Retinal pigment epithelial cell (primary cell): Measurements from ENCODE around the gene HJV.

Source experiments
- DNase-seq: peaks from one replicate; pipeline ENCODE4 v3.0.0-alpha.2; 2010; ENCODE audit warnings: low read depth
- H3K4me3 ChIP-seq: 2 replicates; pipeline ENCODE4 v1.5.1; 2011; ENCODE audit warnings: mild to moderate bottlenecking, low read length, control low read depth, moderate library complexity
- TF ChIP-seq, protein P1 (sequence below): conservative IDR thresholded peaks from 2 replicates; pipeline ENCODE4 v1.5.1; 2011; ENCODE audit warnings: low read depth, low read length, control low read depth, inconsistent platforms

The HJV gene

DNA sequence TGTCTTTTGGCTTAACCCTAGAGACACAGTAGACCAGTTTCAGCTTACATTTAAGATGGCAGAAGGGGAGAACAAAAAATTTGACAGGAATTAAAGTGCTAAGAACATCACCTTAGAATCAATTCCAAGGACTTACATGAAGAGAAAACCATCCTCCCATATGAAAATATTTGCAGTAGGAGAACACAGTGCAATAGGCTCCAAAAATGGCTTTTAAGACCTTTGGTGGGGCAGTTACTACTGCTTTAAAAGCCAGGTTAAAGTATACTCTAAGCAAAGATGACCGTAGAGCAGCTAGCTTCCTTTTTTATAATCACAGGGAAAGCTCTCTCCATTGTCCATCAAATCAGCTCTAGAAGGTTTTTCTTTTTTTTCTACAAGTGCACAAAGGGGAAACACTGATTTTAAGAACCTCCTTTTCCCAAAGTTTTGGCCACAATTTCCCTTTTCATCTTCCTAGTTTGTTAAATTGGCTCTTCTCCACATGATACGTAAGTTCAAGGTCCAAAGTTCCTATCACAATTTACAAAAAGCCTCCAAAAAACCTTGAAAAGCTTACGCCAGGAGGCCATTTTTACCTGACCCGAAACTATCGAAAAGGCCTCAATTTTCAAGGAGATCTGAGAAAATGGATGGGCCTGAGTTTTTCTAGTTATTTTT, 28.4 kb downstream of the HJV start:
- H3K4me3 ChIP-seq: peak overlapping the region; percentile 98
- DNase-seq: no peak
- TF ChIP-seq, protein P1, sequence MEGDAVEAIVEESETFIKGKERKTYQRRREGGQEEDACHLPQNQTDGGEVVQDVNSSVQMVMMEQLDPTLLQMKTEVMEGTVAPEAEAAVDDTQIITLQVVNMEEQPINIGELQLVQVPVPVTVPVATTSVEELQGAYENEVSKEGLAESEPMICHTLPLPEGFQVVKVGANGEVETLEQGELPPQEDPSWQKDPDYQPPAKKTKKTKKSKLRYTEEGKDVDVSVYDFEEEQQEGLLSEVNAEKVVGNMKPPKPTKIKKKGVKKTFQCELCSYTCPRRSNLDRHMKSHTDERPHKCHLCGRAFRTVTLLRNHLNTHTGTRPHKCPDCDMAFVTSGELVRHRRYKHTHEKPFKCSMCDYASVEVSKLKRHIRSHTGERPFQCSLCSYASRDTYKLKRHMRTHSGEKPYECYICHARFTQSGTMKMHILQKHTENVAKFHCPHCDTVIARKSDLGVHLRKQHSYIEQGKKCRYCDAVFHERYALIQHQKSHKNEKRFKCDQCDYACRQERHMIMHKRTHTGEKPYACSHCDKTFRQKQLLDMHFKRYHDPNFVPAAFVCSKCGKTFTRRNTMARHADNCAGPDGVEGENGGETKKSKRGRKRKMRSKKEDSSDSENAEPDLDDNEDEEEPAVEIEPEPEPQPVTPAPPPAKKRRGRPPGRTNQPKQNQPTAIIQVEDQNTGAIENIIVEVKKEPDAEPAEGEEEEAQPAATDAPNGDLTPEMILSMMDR: no peak

DNA sequence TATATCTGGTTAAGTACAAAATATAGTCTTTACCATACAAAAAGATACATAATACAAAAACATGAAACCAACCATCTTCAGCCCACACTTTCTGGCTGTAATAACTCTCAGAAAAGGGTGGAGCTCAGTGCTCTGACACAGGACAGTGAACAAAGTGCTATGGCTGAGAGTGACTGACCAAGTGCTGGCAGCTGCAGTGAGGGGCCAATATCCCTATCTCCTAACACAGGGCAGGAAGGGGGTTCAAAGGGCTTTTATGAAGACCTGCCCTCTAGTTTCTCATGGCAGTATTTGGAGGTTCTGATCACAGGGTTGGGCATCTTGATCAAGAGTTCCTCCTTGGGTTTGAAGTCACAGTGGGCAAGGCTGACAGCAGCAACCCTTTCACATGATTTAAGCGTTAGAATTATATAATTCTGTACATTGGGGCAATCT, 29.0 kb downstream of the HJV start:
- DNase-seq: no peak
- TF ChIP-seq, protein P1: no peak
- H3K4me3 ChIP-seq: no peak overlapping the region

DNA sequence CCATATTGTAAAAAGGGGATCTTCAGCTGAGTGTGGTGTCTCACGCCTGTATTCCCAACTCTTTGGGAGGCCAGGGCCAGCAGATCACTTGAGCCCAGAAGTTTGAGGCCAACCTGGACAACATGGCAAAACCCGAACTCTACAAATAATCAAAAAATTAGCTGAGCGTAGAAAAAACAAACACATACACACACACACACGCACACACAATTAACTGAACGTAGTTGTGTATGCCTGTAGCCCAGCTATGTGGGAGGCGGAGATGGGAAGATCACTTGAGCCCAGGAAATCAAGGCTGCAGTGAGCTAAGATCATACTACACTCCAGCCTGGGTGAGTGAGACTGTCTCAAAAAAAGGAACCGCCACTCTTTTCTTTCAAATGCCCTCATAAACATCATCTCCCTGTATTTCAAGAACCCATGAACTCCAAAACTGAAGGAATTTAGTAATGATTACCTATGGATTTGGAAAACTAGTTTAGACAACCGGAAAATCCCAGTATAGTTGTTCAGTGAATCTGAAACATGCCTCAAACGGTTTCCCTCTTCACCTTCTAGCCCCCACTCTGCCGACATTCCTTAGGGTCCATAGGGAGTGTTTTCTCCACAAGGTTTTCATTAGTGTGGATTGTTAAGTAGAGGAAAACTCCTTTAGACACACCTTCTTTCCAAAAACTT, 29.7 kb downstream of the HJV start:
- no peak overlapping the region for H3K4me3 ChIP-seq
- TF ChIP-seq, protein P1: no peak
- DNase-seq: no peak

DNA sequence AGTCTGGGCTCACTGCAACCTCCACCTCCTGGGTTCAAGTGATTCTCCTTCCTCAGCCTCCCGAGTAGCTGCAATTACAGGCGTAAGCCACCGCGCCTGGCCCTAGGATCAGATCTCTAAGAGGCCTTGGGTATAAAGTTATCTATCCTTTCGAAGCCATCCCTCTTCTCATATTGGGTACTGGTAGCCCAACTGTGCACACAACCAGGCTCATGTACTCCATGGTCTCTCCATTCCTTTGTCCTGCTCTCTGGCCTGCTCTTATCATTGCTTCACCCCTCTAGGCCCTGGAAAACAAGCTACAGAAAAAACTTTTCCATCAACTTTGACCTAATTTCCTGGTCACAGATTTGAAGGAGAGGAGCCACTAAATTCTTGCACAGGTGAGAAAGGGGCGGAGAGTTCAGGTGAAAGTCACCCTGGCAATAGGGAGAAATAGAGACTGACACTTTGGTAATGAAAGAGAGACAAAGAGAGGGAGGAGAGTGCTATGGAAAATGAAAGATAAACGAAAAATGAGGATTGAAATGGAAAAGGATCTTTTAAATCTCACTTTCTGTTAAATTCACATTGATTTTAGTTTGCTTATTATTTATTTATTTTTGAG, 31.2 kb downstream of the HJV start:
- H3K4me3 ChIP-seq: no peak overlapping the region
- no peak for DNase-seq
- TF ChIP-seq, protein P1: no peak

DNA sequence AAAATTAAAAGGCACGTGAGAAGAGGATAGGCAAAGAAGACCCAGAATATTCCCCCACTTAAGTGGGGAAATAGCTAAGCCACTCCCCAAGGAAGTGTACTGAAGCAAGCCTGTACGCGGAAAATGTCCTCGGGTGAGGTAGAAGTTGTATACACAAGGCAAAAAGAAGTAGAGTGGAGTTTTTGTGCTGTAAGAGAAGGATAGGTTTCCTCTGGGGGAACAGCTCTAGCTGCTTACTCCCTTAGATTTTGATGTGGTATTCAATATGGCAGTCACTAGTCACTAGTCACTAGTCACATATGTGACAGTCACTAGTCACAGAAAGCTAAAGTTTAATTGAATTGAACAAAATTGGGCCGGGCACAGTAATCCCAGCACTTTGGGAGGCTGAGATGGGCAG, 32.8 kb downstream of the HJV start:
- H3K4me3 ChIP-seq: no peak overlapping the region
- TF ChIP-seq, protein P1: no peak
- no peak for DNase-seq

DNA sequence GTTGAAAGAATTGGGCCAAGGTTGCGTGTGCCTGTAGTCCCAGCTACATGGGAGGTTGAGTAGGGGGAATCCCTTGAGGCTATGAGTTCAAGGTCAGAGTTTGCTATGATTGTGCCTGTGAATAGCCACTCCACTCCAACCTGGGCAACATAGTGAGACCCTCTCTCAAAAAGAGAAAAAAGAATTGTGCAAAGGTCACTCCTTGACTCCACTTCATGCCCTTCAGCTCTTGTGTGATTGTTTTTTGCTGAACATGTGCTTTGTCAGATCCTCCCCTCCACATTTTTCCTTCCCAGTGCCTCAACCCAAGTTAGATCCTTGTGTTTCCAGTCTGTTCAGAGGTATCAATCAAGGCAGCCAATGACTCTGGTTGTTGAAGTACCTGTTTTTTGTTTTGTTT, 33.6 kb downstream of the HJV start:
- no peak overlapping the region for H3K4me3 ChIP-seq
- TF ChIP-seq, protein P1: no peak
- no peak for DNase-seq
